Trophoblast cell (in vitro differentiated cells and primary cell): Measurements from ENCODE around the gene TMEM107.
"Not testable (repeated sequence)": the region's sequence is repeated elsewhere in the genome, so short reads cannot be mapped to it uniquely, and the experiment has no call there.

Source experiments
- DNase-seq, 2 donors: peaks; one replicate each; pipeline ENCODE4 v3.0.0-alpha.2; 2016
- H2AFZ ChIP-seq: 2 replicates; pipeline ENCODE4 v1.6.1; 2013; ENCODE audit warnings: low read length, moderate library complexity, mild to moderate bottlenecking; ENCODE audit not compliant: insufficient read depth, poor library complexity
- H2AK5ac ChIP-seq: 2 replicates; pipeline ENCODE4 v1.6.1; 2013; ENCODE audit warnings: mild to moderate bottlenecking, low read length
- H2BK120ac ChIP-seq: 2 replicates; pipeline ENCODE4 v1.6.1; 2013; ENCODE audit warnings: low read length, mild to moderate bottlenecking, moderate library complexity; ENCODE audit not compliant: insufficient read depth, poor library complexity
- H2BK12ac ChIP-seq: 2 replicates; pipeline ENCODE4 v1.6.1; 2013; ENCODE audit warnings: mild to moderate bottlenecking, low read length, moderate library complexity
- H2BK5ac ChIP-seq: 2 replicates; pipeline ENCODE4 v1.6.1; 2013; ENCODE audit warnings: low read length, low read depth, moderate library complexity, mild to moderate bottlenecking; ENCODE audit not compliant: poor library complexity
- H3K14ac ChIP-seq: 2 replicates; pipeline ENCODE4 v1.6.1; 2013; ENCODE audit warnings: mild to moderate bottlenecking, low read length
- H3K18ac ChIP-seq: 2 replicates; pipeline ENCODE4 v1.6.1; 2013; ENCODE audit warnings: mild to moderate bottlenecking, low read length
- H3K23ac ChIP-seq: 2 replicates; pipeline ENCODE4 v1.6.1; 2013; ENCODE audit warnings: low read length
- H3K27ac ChIP-seq: 2 replicates; pipeline ENCODE4 v1.5.1; 2013; ENCODE audit warnings: low read depth, mild to moderate bottlenecking, inconsistent platforms, low read length, moderate library complexity
- H3K27me3 ChIP-seq: 2 replicates; pipeline ENCODE4 v1.6.1; 2013; ENCODE audit warnings: inconsistent platforms, mild to moderate bottlenecking, low read length, moderate library complexity; ENCODE audit not compliant: insufficient read depth
- H3K36me3 ChIP-seq, 2 experiments: 1 replicate in 1 of 2; 2 replicates in 1 of 2; pipeline ENCODE4 v1.6.1; 2013; ENCODE audit warnings: low read length in 2 of 2, mild to moderate bottlenecking in 2 of 2, moderate library complexity in 1 of 2; ENCODE audit not compliant: insufficient read depth in 2 of 2, control insufficient read depth in 1 of 2
- H3K4ac ChIP-seq: 2 replicates; pipeline ENCODE4 v1.6.1; 2013; ENCODE audit warnings: low read depth, mild to moderate bottlenecking, low read length, moderate library complexity
- H3K4me1 ChIP-seq, 2 experiments: 1 replicate in 1 of 2; 2 replicates in 1 of 2; pipeline ENCODE4 v1.6.1; 2013; ENCODE audit warnings: low read length in 2 of 2, mild to moderate bottlenecking in 2 of 2, moderate library complexity in 1 of 2; ENCODE audit not compliant: insufficient read depth in 2 of 2, control insufficient read depth in 1 of 2
- H3K4me2 ChIP-seq: 2 replicates; pipeline ENCODE4 v1.6.1; 2013; ENCODE audit warnings: inconsistent platforms, mild to moderate bottlenecking, low read length, moderate library complexity
- H3K4me3 ChIP-seq: 2 replicates; pipeline ENCODE4 v1.5.1; 2013; ENCODE audit warnings: mild to moderate bottlenecking, low read depth, low read length, inconsistent platforms
- H3K79me1 ChIP-seq: one replicate; pipeline ENCODE4 v1.6.1; 2013; ENCODE audit warnings: low read length
- H3K79me2 ChIP-seq: 2 replicates; pipeline ENCODE4 v1.6.1; 2013; ENCODE audit warnings: low read length, mild to moderate bottlenecking; ENCODE audit not compliant: control insufficient read depth, insufficient read depth, poor library complexity
- H3K9ac ChIP-seq: 2 replicates; pipeline ENCODE4 v1.6.1; 2013; ENCODE audit warnings: mild to moderate bottlenecking, low read length
- H3K9me3 ChIP-seq: 2 replicates; pipeline ENCODE4 v1.6.1; 2013; ENCODE audit warnings: low read depth, mild to moderate bottlenecking, control low read depth, inconsistent platforms, low read length; ENCODE audit not compliant: insufficient read depth
- H4K12ac ChIP-seq: 2 replicates; pipeline ENCODE4 v1.6.1; 2013; ENCODE audit warnings: low read depth, mild to moderate bottlenecking, low read length, moderate library complexity
- H4K8ac ChIP-seq: 2 replicates; pipeline ENCODE4 v1.6.1; 2013; ENCODE audit warnings: low read depth, mild to moderate bottlenecking, low read length, moderate library complexity
- H4K91ac ChIP-seq: one replicate; pipeline ENCODE4 v1.6.1; 2013; ENCODE audit warnings: low read depth, mild to moderate bottlenecking, low read length, moderate library complexity
- WGBS: extraction: QIAGEN DNeasy Blood & Tissue Kit; methylation state at CpG from one replicate; pipeline ENCODE4 v1.1.7; 2013; ENCODE audit warnings: missing lambda C conversion rate; ENCODE audit not compliant: insufficient read length, insufficient coverage; ENCODE audit errors: extremely low coverage; 5-methylcytosine and 5-hydroxymethylcytosine counted together

The TMEM107 gene

DNA sequence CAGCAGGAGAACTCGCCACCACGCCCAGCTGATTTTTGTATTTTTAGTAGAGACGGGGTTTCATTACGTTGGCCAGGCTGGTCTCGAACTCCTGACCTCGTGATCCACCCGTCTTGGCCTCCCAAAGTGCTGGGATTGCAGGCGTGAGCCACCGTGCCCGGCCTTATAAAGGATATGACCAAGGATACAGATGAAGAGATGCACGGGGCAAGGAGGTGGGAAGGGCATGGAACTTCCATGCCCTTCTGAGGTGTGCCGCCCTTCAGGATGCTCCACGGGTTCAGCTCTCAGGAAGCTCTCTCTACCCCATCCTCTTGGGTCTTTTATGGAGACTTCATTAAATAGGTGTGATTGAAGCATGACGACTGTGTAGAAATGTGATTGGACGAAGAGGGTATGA, 37.8 kb upstream of the TMEM107 start:
- H3K14ac ChIP-seq, DNase-seq, H4K8ac ChIP-seq, H3K36me3 ChIP-seq, H3K4me2 ChIP-seq, H4K12ac ChIP-seq, H3K18ac ChIP-seq, H2AK5ac ChIP-seq, H3K9me3 ChIP-seq, H4K91ac ChIP-seq, H3K4me1 ChIP-seq, H3K79me1 ChIP-seq, H3K23ac ChIP-seq, H3K27me3 ChIP-seq, H3K4me3 ChIP-seq, H2BK12ac ChIP-seq, H3K4ac ChIP-seq, H2AFZ ChIP-seq, H3K27ac ChIP-seq, H2BK5ac ChIP-seq, H2BK120ac ChIP-seq, H3K79me2 ChIP-seq, H3K9ac ChIP-seq: not testable (repeated sequence)
- WGBS, result no CpG with 5 or more reads among the region's 15 CpGs

DNA sequence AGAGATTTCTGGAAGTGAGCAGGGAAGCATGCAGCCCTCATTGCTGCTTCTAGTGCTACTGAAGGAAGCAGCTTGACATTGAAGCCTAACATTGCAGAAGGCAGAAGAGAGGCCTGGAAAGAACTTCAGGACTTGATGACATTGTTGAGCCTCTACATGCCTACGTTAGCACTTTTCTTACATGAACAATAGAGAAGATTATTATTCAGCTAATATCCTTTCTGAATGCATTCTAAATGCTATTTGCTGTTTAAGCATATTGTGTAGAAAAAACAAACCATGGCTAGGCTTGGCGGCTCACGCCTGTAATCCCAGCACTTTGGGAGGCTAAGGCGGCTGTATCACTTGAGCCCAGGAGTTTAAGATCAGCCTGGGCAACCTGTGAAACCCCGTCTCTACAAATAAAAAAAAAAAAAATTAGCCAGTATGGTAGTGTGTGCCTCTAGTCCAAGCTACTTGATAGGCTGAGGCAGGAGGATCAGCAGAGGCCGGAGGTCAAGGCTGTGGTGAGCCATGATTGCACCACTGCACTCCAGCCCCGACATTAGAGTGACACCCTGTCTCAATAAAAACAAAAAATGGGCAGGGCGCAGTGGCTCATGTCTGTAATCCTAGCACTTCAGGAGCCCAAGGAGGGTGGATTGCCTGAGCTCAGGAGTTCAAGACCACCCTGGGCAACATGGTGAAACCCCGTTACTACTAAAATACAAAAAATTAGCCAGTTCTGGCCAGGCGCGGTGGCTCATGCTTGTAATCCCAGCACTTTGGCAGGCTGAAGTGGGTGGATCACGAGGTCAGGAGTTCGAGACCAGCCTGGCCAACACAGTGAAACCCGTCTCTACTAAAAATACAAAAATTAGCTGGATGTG, 36.4 kb upstream of the TMEM107 start:
- Histone ChIP-seq H3K79me1 (peaks cover 6% of the 10 kb centered on the region), H4K8ac (no peak overlapping the region), H3K4me3 (no peak overlapping the region), H3K18ac (no peak overlapping the region), H2AK5ac (no peak overlapping the region), H2BK120ac (no peak overlapping the region), H3K36me3 (peaks cover 2% of the 10 kb centered on the region in 2 experiments), H2BK12ac (no peak overlapping the region), H3K27me3 (no peaks in the 10 kb centered on the region), H3K23ac (no peak overlapping the region), H3K27ac (no peak overlapping the region), H3K4me1 (peaks cover 0 to 4% of the 10 kb centered on the region in 2 experiments), H3K79me2 (peaks cover 4% of the 10 kb centered on the region), H4K91ac (no peak overlapping the region), H3K4me2 (no peak overlapping the region), H4K12ac (no peak overlapping the region), H3K14ac (no peak overlapping the region), H3K9me3 (no peaks in the 10 kb centered on the region), H3K4ac (no peak overlapping the region), H3K9ac (no peak overlapping the region), H2BK5ac (no peak overlapping the region), H2AFZ (no peak overlapping the region)
- DNase-seq, result no peak
- WGBS, result no CpG with 5 or more reads among the region's 14 CpGs

GRCh38 chr17:8210761-8211458, 34.7 kb upstream of the TMEM107 start:
- Histone ChIP-seq H3K27me3 (no peaks in the 10 kb centered on the region), H3K4me3 (peak overlapping the region; percentile 65), H4K12ac (no peak overlapping the region), H3K9ac (peak overlapping the region; percentile 55), H3K4me2 (peak overlapping the region; percentile 68), H2AFZ (peak overlapping the region; percentile 72), H3K14ac (no peak overlapping the region), H3K36me3 (peaks cover 17 to 18% of the 10 kb centered on the region in 2 experiments), H3K79me2 (peaks cover 4% of the 10 kb centered on the region), H3K27ac (no peak overlapping the region), H2BK120ac (no peak overlapping the region), H3K79me1 (peaks cover 6% of the 10 kb centered on the region), H4K91ac (no peak overlapping the region), H3K18ac (no peak overlapping the region), H3K9me3 (no peaks in the 10 kb centered on the region), H2BK5ac (peak overlapping the region; percentile 44), H2BK12ac (no peak overlapping the region), H3K23ac (no peak overlapping the region), H3K4ac (no peak overlapping the region), H4K8ac (peak overlapping the region; percentile 75), H2AK5ac (no peak overlapping the region), H3K4me1 (peaks cover 0 to 4% of the 10 kb centered on the region in 2 experiments)
- DNase-seq, result peak in 1 of 2 donors; percentile 56
- WGBS, result no CpG with 5 or more reads among the region's 22 CpGs

- no CpG with 5 or more reads among the region's 46 CpGs for WGBS
These were observed 34.0 kb upstream of the TMEM107 start, which contains the start of gene AURKB for GRCh38 chr17:8209907-8210760. TSS of gene AURKB (minus strand) at chr17:8210575. CDS start at chr17:8210224, 351 bp downstream.

More at GRCh38 chr17:8209907-8210760, 34.0 kb upstream of the TMEM107 start, which contains the start of gene AURKB:
- Histone ChIP-seq H3K4me3 (peak within 1 kb of the TSS; percentile 77), H2BK120ac (peak within 1 kb of the TSS; percentile 48), H3K79me1 (peaks cover 6% of the 10 kb centered on the region), H3K9me3 (peaks cover 2% of the 10 kb centered on the region), H3K14ac (peak within 1 kb of the TSS; percentile 69), H3K36me3 (peaks cover 22 to 24% of the 10 kb centered on the region in 2 experiments), H3K4ac (peak within 1 kb of the TSS; percentile 30), H3K18ac (peak within 1 kb of the TSS; percentile 83), H3K27me3 (no peaks in the 10 kb centered on the region), H2BK5ac (peak within 1 kb of the TSS; percentile 58), H3K23ac (no peak within 1 kb of the TSS), H3K27ac (peak within 1 kb of the TSS; percentile 54), H4K12ac (peak within 1 kb of the TSS; percentile 57), H2AK5ac (peak within 1 kb of the TSS; percentile 49), H2BK12ac (no peak within 1 kb of the TSS), H3K9ac (peak within 1 kb of the TSS; percentile 67), H2AFZ (peak within 1 kb of the TSS; percentile 72), H4K91ac (peak within 1 kb of the TSS; percentile 80), H3K4me2 (peak within 1 kb of the TSS; percentile 68), H3K4me1 (peaks cover 0 to 4% of the 10 kb centered on the region in 2 experiments), H3K79me2 (peaks cover 4% of the 10 kb centered on the region), H4K8ac (peak within 1 kb of the TSS; percentile 75)
- peak; percentile 94 to 98 for DNase-seq
